GM19455 (cell line): Measurements from ENCODE around the gene PAPLN.
"Not testable (repeated sequence)": the region's sequence is repeated elsewhere in the genome, so short reads cannot be mapped to it uniquely, and the experiment has no call there.

ENCODE experiments used
- ATAC-seq: cut with Tn5 transposase; IDR thresholded peaks from one replicate; pipeline ENCODE4 v1.9.1; 2021; ENCODE audit not compliant: unreplicated experiment

The PAPLN gene

DNA sequence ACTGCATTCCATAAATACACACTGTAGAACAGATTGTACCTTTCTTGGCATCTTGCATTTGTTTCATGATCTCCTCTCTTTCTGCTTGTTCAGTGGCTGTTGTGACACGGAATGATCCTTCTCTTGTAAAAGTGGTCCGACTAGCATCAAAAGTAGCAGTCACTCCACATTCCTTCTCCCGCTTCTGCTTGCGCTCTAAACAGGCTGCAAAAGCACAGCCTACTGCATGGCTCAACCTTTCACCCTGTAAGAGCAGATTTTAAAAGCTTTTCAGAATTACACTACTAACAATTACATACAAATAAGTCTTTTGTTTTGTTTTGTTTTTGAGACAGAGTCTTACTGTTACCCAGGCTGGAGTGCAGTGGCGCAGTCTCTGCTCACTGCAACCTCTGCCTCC, 49.8 kb downstream of the PAPLN start:
- ATAC-seq, result no peak

DNA sequence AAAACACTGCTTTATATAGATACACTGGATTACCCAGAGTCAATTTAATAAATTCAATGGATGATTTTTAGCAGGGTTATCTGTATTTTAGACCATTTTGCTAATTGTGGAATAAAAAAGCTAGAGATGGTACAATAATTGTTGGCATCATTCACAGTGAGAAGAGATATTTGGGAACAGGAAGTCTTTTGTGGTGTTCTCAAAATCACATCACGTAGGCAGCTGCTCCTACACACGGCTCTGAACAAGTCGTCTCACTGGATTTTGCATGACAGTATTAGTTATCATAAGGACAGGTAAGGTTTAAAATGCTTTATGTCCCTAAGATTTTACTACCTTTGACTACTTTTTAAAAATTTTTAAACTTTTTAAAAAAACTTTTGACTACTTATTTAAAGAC, 52.0 kb downstream of the PAPLN start:
- no peak for ATAC-seq

DNA sequence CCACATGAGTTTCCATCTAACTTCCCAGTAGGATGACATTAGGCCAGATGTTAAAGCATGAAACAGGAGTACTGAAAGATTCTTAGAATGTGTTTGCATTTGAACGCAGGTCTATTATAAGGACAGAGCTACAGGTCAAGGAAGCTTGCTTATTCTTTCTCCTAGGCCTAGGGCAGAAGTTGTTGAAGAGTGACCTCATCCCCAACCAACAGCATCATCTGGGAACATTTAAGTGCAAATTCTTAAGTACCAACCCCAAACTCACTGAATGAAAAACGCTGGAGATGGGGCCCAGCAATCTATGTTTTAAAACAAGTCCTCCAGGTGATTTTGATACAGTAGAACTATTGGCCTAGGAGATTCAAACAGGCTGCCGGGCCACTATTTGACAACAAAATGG, 52.4 kb downstream of the PAPLN start:
- ATAC-seq, result no peak

DNA sequence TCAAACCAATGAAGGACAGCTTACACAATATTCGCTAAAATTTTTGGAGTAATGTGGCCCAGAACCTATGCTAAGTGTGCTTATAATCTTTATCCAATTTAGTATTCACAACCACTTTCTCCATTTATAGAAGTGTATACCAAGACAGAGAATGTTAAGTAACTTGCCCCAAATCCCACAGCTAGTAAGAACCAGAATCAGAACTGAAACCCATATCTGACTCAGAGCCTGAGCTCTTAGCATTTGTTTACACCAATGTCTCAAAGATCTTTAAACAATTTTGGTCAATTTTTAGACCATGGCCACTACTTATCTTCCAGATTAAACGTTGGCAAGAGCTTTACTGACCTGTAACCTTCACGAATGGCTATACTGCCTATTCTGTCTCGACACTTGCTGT, 53.0 kb downstream of the PAPLN start:
- ATAC-seq, result no peak

DNA sequence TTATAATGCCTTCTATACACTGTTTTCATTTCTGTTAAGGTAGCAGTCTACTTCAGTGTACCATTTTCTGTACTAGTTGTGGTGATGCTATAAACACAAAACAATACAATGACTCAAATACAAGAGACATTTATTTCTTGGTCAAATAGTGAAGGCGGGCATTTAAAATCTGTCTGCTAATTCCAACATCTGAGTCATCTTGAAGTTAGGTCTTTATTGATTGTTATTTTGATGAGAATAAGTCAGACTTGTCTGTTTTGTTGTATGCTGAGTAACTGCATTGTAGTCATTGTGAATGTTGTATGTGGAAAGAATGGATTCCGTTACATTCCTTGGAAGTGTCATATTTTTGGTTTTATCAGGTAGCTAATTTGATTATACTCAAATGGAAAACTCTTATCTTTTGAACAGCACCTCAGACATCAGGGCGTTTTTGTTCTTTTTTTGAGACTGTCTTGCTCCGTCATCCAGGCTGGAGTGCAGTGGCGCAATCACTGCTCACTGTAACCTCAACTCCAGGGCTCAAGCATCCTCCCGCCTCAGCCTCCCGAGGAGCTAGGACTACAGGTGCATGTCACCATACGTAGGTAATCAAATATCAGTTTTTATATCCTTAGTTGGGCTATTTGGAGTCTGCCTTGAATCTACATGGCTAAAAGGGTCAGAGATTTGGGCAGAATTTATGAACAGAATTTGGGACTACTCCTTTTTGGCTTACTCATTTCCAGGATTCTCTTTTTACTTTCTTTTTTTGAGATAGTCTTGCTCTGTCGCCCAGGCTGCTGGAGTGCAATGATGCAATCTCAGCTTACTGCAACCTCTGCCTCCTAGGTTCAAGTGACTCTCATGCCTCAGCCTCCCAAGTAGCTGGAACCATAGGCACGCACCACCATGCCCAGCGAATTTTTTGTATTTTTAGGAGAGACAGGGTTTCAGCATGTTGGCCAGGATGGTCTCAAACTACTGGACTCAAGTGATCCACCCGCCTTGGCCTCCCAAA, 56.8 kb downstream of the PAPLN start:
- ATAC-seq, result no peak

DNA sequence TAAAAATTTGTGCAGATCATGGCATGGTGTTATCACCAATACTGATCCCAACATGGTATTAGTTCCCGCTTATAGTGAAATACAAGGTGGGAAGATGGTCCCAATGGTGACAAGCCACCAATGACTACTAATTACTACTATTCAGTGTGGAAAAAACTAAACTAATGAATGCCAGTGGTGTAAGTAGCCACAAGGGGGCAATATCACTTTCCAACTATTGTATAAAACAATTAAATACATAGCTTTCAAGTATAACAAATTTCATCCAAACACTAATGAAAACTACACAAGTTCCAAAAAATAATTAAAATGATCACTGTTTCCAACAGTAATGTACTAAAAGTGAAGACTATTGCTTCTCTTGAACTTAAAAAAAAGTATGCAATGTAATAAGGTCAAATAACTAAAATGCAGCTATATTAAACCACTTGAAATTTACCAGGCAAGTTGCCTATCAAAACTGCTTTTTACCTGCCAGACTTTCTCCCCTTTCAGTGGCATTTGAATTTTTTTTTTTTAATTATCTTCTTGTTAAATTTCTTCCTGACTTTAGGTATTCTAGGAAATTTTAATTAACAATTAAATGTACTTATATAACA, 58.0 kb downstream of the PAPLN start:
- no peak for ATAC-seq

DNA sequence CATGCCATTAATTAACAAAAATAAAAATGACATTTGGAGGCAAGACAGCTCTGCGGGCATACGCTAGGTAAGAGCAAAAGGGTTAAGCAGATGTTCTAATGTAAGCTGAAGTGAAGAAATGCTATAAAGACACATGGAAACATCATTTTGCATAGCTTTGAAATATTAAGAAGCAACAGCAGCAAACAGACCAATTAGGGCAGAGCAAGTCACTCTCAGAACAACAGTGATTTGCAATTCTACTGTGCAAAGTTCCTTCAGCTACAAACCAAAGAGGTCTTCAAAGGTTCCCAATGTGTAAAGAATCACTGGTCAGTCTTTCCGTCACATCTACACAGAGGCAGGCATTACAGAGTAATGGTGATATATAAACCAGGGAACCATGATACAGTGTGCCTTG, 68.2 kb downstream of the PAPLN start:
- ATAC-seq, result no peak

DNA sequence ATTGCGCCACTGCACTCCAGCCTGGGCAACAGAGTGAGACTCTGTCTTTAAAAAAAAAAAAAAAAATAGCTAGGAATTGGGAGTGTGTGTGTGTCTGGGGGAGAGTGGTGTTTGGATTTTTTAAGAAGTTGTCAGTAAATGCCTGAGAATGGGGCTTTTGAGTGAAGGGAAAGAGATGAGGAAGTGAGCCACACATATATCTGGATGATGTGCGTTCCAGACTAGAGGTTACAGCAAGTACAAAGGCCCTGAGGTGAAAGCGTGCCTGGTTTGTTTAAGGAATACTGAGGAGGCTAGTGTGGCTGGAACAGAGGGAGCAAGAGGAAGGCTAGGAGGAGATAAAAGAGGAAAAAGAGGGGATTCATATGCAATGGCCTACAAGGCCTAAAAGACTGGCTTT, 70.0 kb downstream of the PAPLN start:
- no peak for ATAC-seq

DNA sequence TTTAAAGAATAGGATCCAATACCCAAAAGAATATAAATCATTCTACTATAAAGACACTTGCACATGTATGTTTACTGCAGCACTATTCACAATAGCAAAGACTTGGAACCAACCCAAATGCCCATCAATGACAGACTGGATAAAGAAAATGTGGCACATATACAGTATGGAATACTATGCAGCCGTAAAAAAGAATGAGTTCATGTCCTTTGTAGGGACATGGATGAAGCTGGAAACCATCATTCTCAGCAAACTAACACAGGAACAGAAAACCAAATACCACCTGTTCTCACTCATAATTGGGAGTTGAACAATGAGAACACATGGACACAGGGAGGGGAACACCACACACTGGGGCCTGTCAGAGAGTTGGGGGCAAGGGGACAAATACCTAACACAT, 71.9 kb downstream of the PAPLN start:
- ATAC-seq, result not testable (repeated sequence)

DNA sequence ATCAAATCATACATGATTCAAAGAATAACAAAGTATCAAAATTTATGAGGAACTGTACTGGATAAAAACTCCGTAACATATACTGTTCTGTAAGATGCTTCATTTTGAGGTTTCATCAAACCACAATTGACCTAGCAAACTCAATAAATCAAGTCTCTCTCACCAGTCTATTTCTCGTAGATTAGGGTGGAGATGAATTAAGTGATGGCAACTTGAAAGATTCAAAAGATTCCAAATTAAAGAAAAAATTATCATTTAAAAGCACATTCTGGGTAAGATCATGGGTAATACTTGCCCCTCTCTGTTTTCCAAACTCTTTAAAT, 74.4 kb downstream of the PAPLN start:
- ATAC-seq, result no peak

DNA sequence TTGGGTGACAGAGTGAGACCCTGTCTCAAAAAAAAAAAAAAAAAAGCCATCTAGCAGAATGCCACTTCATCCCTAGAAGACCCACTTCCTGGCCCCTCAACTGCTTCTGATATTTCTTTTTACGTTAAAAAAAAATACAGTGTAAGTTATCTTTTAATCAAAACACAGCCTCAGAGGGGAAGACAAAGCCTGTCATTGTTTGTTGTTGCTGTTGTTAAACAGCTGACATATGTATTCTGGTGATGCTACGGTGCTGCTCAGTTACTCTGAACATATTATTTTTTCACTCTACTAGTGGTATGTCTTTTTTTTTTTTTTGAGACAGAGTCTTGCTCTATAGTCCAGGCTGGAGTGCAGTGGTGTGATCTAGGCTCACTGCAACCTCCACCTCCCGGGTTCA, 75.4 kb downstream of the PAPLN start:
- no peak for ATAC-seq

DNA sequence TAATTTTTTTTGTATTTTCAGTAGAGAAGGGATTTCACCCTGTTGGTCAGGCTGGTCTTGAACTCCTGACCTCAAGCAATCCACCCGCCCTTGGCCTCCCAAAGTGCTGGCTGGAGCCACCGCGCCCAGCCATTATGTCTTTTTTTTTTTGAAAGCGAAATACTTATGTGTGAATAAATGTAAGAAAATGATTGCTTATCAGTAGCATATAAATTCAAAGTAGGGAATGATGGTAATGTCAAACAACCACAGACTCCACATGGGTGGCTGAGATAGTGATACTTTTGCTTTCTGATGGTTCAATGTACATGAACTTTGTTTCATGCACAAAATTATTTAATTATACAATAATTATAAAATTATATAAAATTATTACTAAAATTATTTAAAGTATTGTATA, 75.8 kb downstream of the PAPLN start:
- no peak for ATAC-seq

DNA sequence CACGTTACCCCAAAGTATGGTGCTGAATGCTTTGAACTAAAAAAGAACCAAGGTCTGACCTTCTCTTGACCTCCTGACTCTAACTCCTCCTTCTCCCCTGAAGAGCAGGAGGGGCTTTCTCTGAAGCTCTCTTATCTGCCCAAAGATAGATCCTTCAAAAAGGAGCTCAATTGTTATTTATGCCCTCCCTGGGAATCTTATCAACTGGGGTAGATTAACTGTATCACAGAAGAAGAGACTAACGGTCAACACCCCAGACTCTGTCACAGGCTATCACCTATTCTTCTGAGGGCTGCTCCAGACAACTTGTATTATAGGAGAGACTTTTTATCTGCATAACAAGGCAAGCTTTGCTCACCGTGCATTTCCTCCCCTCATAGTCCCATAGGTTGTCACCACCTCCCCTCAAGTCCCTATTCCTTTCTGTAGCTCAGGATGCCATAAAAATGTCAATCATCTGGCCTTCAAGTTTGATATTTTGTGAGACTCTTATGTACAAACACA, 86.6 kb downstream of the PAPLN start:
- no peak for ATAC-seq
